ENCODE data around the gene SCO2.

SCO2 gene

GRCh38 chr22:50518606-50519005 lies 6.8 kb downstream of the SCO2 start:
- DNase-seq: no peak

- no peak for DNase-seq
Observed at GRCh38 chr22:50517495-50518260, 7.7 kb downstream of the SCO2 start.

- DNase-seq: no peak
Observed at GRCh38 chr22:50516891-50517290, 8.5 kb downstream of the SCO2 start.

GRCh38 chr22:50516068-50516467 lies 9.3 kb downstream of the SCO2 start:
- DNase-seq: no peak

- no peak for DNase-seq
Observed at GRCh38 chr22:50513175-50513574, 12.2 kb downstream of the SCO2 start.

- no peak for DNase-seq
Observed at GRCh38 chr22:50508897-50509296, 16.5 kb downstream of the SCO2 start.

GRCh38 chr22:50507991-50508884 lies 17.2 kb downstream of the SCO2 start, which contains the start of gene NCAPH2:
NCAPH2 (plus strand) TSS chr22:50508224; CDS start chr22:50508338, 114 bp downstream.
- peak; percentile 96 for DNase-seq

GRCh38 chr22:50507421-50507990 lies 17.9 kb downstream of the SCO2 start, which contains the start of gene LMF2:
LMF2 (minus strand) TSS chr22:50507702; CDS start chr22:50507675, 27 bp downstream.
- DNase-seq: peak; percentile 81

- DNase-seq: no peak
Observed at GRCh38 chr22:50506611-50507420, 18.6 kb downstream of the SCO2 start.

GRCh38 chr22:50505776-50506610 lies 19.4 kb downstream of the SCO2 start:
- no peak for DNase-seq

GRCh38 chr22:50505276-50505775 lies 20.1 kb downstream of the SCO2 start:
- DNase-seq: no peak

GRCh38 chr22:50504369-50505211 lies 20.8 kb downstream of the SCO2 start:
- DNase-seq: no peak

GRCh38 chr22:50503475-50504145 lies 21.8 kb downstream of the SCO2 start:
- DNase-seq: no peak

- no peak for DNase-seq
Observed at GRCh38 chr22:50502628-50503474, 22.5 kb downstream of the SCO2 start.

- DNase-seq: no peak
Observed at GRCh38 chr22:50502096-50502495, 23.3 kb downstream of the SCO2 start.

- DNase-seq: no peak
Observed at GRCh38 chr22:50500452-50500851, 24.9 kb downstream of the SCO2 start.

GRCh38 chr22:50498322-50498890 lies 27.0 kb downstream of the SCO2 start:
- DNase-seq: peak; percentile 60

GRCh38 chr22:50497093-50497492 lies 28.3 kb downstream of the SCO2 start:
- DNase-seq: no peak

Measured in retina (tissue), 1 donor.